Activated T-cell treated with anti-CD3 and anti-CD28 coated beads, Interleukin-2, amount 50 U/mL, for 24 hours (primary cell): ENCODE measurements around the gene SLX4IP.

Source experiments
- DNase-seq: peaks from one replicate; pipeline ENCODE4 v3.0.0-alpha.2; 2020
- H3K27ac Mint-ChIP-seq: 2 replicates; pipeline ENCODE4 v1.8.0; 2020; ENCODE audit warnings: mild to moderate bottlenecking, mixed read lengths
- H3K27me3 Mint-ChIP-seq: 2 replicates; pipeline ENCODE4 v1.8.0; 2020; ENCODE audit warnings: mixed read lengths
- H3K36me3 Mint-ChIP-seq: 2 replicates; pipeline ENCODE4 v1.8.0; 2020; ENCODE audit warnings: low read depth, mixed read lengths
- H3K4me1 Mint-ChIP-seq: 2 replicates; pipeline ENCODE4 v1.8.0; 2020; ENCODE audit warnings: low read depth, mixed read lengths
- H3K4me3 Mint-ChIP-seq: 2 replicates; pipeline ENCODE4 v1.8.0; 2020; ENCODE audit warnings: mild to moderate bottlenecking, moderate library complexity, mixed read lengths
- H3K9me3 Mint-ChIP-seq: 2 replicates; pipeline ENCODE4 v1.8.0; 2020; ENCODE audit warnings: mixed read lengths

The SLX4IP gene

GRCh38 chr20:10658876-10659632, 223.9 kb downstream of the SLX4IP start:
- DNase-seq, result no peak
- no peaks in the 10 kb centered on the region for H3K9me3 Mint-ChIP-seq
- H3K27me3 Mint-ChIP-seq, result peaks cover 61% of the 10 kb centered on the region
- H3K27ac Mint-ChIP-seq, result no peak overlapping the region
- H3K36me3 Mint-ChIP-seq, result no peaks in the 10 kb centered on the region
- H3K4me1 Mint-ChIP-seq, result no peaks in the 10 kb centered on the region
- H3K4me3 Mint-ChIP-seq, result no peak overlapping the region

DNA sequence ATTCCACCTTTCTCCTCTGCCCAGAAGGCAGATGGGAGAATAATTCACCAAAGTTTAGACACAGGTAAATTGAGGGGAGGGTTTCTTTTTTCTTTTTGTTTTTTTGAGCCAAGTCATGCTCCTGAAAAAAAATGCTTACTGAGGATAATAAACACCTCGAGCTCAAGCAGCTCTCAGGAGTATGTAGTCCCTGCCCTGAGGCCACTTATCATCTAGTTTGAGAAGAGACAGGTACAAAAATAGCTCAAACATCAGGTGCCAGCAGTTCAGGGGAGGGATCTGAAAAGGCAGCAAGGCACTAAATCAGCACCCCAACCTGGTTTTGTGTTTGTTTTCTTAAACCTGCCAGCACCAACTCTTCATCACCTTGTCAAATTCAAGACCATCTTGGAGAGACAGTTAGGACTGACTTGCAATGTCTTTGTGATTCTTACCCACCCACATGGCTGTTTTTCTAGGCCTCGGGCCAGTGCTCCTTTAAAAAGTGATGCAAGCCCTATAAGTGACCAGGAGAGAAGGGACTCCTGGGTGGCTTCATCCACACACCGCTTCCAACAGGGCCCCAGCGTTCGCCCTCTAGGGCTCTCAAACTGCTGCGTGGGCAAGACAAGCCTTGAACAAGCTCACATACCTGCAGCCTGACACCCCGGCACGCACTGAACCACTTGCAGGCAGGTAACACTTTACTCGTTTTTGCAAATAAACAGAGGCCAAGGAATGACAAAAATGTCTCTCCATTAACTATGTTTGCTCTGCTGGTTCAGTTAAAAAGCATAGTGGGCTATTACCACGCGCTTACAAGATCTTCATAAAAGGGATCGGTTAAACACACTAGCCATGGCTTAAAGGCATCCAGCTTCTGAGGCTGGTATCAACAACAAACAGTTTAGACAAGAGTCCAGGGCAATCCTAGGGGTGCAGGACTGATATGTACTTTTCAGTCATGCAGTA, 224.8 kb downstream of the SLX4IP start:
- peaks cover 60% of the 10 kb centered on the region for H3K27me3 Mint-ChIP-seq
- H3K4me3 Mint-ChIP-seq, result no peak overlapping the region
- no peak for DNase-seq

GRCh38 chr20:10660661-10661060, 225.6 kb downstream of the SLX4IP start:
- Mint-ChIP-seq H3K36me3 (no peaks in the 10 kb centered on the region), H3K4me3 (no peak overlapping the region), H3K27ac (no peak overlapping the region), H3K4me1 (no peaks in the 10 kb centered on the region), H3K9me3 (no peaks in the 10 kb centered on the region), H3K27me3 (peaks cover 60% of the 10 kb centered on the region)
- DNase-seq, result no peak

More for the DNA sequence above, 224.8 kb downstream of the SLX4IP start:
- Mint-ChIP-seq H3K4me1 (no peaks in the 10 kb centered on the region), H3K36me3 (no peaks in the 10 kb centered on the region), H3K9me3 (no peaks in the 10 kb centered on the region), H3K27ac (no peak overlapping the region)

- no peaks in the 10 kb centered on the region for H3K36me3 Mint-ChIP-seq
- no peak overlapping the region for H3K4me3 Mint-ChIP-seq
- DNase-seq, result no peak
- no peaks in the 10 kb centered on the region for H3K9me3 Mint-ChIP-seq
- no peaks in the 10 kb centered on the region for H3K4me1 Mint-ChIP-seq
- H3K27me3 Mint-ChIP-seq, result peaks cover 61% of the 10 kb centered on the region
- no peak overlapping the region for H3K27ac Mint-ChIP-seq
These were observed 226.2 kb downstream of the SLX4IP start for GRCh38 chr20:10661261-10661660.

DNA sequence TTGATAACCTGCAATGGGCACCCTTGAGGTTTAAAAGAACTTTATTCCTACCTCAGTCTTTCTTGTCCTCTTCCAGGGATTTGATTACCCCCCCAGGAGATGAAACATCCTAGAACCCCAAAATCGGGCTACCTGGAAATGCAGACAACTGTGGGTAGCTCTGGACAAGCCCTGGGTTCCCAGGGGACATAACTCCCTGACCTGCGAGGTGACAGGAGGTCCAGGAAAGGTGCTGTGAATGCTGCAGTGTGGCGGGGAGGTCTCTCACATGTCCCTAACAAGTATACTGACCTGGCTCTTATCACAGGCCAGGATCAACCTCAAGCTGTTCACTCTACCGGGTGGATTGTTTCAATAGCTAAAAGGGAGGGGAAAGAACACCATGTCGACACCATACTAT, 227.0 kb downstream of the SLX4IP start:
- no peak overlapping the region for H3K27ac Mint-ChIP-seq
- no peak for DNase-seq
- H3K9me3 Mint-ChIP-seq, result no peaks in the 10 kb centered on the region
- peaks cover 62% of the 10 kb centered on the region for H3K27me3 Mint-ChIP-seq
- no peaks in the 10 kb centered on the region for H3K4me1 Mint-ChIP-seq
- H3K36me3 Mint-ChIP-seq, result no peaks in the 10 kb centered on the region
- no peak overlapping the region for H3K4me3 Mint-ChIP-seq

DNA sequence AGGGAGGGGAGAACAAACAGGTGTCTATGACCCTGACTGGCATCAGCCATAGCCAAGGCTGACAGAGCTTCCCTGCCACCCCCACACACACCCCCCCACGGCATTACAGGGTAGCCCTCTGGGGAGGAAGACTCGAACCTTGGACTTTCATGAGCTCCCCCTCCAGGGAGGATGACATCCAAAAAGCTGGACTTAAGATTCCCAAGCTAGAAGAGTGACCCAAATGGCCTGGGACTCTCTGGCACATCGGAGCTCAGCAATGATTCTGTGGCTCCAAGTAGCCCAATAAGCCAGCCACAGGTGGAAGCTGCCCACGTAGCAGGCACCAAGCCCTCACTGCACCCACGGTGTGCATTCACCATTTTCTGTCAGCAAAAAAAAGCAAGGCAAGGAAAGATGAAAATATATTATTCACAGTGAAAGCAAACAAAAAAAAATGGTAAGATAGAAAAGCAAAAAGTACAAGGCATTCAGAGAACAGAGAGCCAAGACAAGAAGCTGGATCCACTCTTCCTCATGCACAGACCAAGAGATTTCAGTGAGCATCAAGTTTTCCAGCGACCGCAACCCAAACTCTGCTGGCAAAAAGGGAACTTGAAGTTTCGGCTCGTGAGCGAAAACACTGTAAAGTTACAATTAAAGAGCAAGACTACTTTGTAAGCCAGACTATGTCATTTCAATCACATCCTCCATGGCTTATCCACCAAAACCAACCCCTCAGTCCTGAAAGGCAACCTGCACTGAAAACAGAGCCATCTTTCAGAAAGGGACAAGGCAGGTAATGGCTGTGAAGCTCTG, 227.8 kb downstream of the SLX4IP start:
- Mint-ChIP-seq H3K27ac (no peak overlapping the region), H3K36me3 (no peaks in the 10 kb centered on the region), H3K9me3 (no peaks in the 10 kb centered on the region), H3K27me3 (peaks cover 67% of the 10 kb centered on the region), H3K4me3 (no peak overlapping the region), H3K4me1 (no peaks in the 10 kb centered on the region)
- DNase-seq, result no peak

DNA sequence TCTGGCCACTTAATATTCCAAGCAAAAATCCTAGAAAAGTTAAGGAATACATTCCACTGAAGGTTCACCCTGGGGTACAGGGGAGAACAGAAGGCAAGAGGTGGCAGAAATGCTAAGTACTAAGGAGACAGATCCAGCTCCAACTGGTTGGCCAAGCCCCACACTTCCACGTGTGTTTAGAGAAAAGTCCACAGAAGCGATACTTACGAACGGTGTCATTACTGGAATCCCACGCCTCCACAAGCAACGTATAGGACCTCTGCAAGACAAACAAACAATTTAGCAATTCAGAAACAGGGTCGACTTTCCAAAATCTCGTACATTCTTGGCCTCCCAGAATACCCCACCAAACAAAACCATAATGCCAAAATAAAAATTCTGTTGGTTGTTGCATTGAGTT, 228.7 kb downstream of the SLX4IP start:
- DNase-seq, result no peak
- no peak overlapping the region for H3K4me3 Mint-ChIP-seq
- no peaks in the 10 kb centered on the region for H3K36me3 Mint-ChIP-seq
- H3K9me3 Mint-ChIP-seq, result no peaks in the 10 kb centered on the region
- no peak overlapping the region for H3K27ac Mint-ChIP-seq
- H3K27me3 Mint-ChIP-seq, result peaks cover 69% of the 10 kb centered on the region
- no peaks in the 10 kb centered on the region for H3K4me1 Mint-ChIP-seq

DNA sequence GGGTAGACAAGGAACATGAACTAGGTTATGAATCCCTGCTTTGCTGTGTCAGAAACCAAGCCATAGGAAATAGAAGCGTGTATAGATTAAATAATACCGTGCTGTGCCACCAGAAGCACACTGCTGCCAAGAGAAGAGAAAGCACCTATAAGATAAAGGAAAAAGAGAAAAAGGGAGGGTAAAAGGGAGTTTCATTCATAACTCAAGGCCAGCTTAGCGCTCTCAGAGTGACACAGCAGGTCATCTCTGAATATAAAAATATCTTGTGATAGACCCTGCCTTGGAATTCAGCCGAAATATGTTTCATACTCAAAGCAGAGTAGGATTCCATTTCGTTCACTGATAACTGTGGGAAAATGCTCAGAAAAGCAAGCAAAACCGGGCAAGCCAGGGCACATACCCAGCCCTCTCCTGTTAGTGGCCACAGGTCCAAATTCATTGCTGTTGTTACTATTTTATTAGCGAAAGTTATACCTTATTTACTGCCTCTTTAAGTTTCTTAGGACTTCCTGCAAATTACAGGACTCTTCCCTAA, 230.0 kb downstream of the SLX4IP start:
- Mint-ChIP-seq H3K4me3 (no peak overlapping the region), H3K36me3 (no peaks in the 10 kb centered on the region), H3K4me1 (no peaks in the 10 kb centered on the region), H3K27me3 (peaks cover 79% of the 10 kb centered on the region), H3K27ac (no peak overlapping the region), H3K9me3 (no peaks in the 10 kb centered on the region)
- no peak for DNase-seq

DNA sequence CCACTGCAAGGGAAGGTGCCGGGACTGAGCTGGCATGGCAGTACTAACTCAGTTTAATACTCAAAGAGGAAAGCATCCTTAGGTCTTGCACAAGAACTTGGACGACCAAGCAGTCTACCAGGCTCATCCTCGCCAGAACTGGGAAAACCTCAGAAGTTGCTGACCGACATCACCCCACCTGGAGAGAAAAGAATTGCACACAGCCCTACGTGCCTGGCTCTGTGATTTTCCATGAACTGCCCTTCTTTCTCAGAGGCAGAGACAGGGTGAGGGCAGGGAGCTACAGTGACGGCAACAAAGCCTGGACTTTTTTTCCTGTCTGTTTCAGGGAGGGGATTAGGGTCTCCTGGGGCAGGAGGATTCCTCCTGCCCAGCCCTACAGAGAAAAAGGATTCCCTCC, 230.7 kb downstream of the SLX4IP start:
- Mint-ChIP-seq H3K9me3 (no peaks in the 10 kb centered on the region), H3K4me1 (peaks cover 4% of the 10 kb centered on the region), H3K36me3 (no peaks in the 10 kb centered on the region), H3K4me3 (no peak overlapping the region), H3K27me3 (peaks cover 79% of the 10 kb centered on the region), H3K27ac (no peak overlapping the region)
- DNase-seq, result no peak

- H3K4me1 Mint-ChIP-seq, result peaks cover 7% of the 10 kb centered on the region
- no peaks in the 10 kb centered on the region for H3K9me3 Mint-ChIP-seq
- no peaks in the 10 kb centered on the region for H3K36me3 Mint-ChIP-seq
- no peak overlapping the region for H3K4me3 Mint-ChIP-seq
- DNase-seq, result no peak
- peaks cover 81% of the 10 kb centered on the region for H3K27me3 Mint-ChIP-seq
- no peak overlapping the region for H3K27ac Mint-ChIP-seq
These were observed 231.3 kb downstream of the SLX4IP start for GRCh38 chr20:10666221-10667076.

DNA sequence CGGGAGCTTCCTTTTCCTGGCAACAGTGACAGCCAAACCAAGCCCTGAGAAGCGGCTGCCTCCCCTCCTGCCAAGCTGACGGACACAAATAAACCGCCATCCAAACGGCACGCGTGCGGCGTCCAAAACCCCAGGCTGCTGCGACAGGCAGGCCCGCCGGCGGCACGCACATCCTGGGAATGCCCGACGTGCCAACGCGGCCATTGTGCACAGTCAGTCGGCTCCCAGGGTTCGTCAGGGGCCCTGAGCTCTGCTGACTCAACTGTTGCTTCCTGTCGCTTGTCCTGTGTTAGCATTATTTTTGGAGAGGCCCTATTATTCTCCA, 231.9 kb downstream of the SLX4IP start:
- H3K36me3 Mint-ChIP-seq, result no peaks in the 10 kb centered on the region
- peaks cover 82% of the 10 kb centered on the region for H3K27me3 Mint-ChIP-seq
- no peaks in the 10 kb centered on the region for H3K9me3 Mint-ChIP-seq

GRCh38 chr20:10667560-10668167, 232.6 kb downstream of the SLX4IP start:
- H3K4me1 Mint-ChIP-seq, result peaks cover 17% of the 10 kb centered on the region
- no peak for DNase-seq
- no peaks in the 10 kb centered on the region for H3K9me3 Mint-ChIP-seq
- peaks cover 83% of the 10 kb centered on the region for H3K27me3 Mint-ChIP-seq
- no peaks in the 10 kb centered on the region for H3K36me3 Mint-ChIP-seq
- H3K4me3 Mint-ChIP-seq, result no peak overlapping the region
- no peak overlapping the region for H3K27ac Mint-ChIP-seq

More for the DNA sequence above, 231.9 kb downstream of the SLX4IP start:
- no peak overlapping the region for H3K27ac Mint-ChIP-seq
- H3K4me3 Mint-ChIP-seq, result no peak overlapping the region
- no peak for DNase-seq
- peaks cover 11% of the 10 kb centered on the region for H3K4me1 Mint-ChIP-seq

DNA sequence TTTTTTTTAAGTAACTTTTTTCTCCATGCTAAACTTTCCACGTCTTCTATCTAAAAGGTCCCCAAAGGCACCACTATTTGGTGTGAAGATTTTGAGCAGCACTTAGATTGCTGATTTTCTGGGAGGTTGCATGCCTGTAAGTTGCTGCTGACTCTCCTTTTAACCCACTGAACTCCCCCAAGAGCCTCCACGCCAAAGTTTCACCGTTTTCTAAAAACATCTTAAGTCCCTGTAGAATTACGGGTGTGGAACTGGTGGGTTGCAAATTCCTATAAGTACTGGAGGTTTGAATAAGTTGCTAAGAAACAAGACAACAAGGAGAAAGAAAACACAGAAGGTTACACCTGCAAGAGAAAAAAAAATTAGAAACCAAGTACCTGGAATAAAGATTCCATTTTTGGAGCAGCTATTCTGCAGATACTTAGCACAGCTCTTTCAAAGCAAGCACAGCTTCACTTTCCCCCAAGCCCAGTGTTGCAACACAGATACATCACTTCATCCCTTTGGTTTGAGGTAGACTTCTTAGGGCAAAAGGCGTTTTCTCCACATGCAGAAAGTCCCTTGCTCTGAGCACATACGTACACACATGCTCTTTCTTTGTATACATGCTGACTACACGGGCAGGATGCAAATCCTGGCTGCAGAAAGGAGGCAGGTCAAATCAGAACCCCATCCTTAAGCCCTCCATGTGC, 233.7 kb downstream of the SLX4IP start:
- no peak for DNase-seq
- Mint-ChIP-seq H3K27me3 (peaks cover 82% of the 10 kb centered on the region), H3K36me3 (no peaks in the 10 kb centered on the region), H3K4me3 (no peak overlapping the region), H3K9me3 (no peaks in the 10 kb centered on the region), H3K27ac (no peak overlapping the region), H3K4me1 (peaks cover 23% of the 10 kb centered on the region)
